SK-N-SH (cell line): ENCODE data around the gene MAP2. TPM values are rescaled to one million over a fixed set of nuclear protein-coding genes. Genes with fewer than 3 reads are reported as not detected.

Source experiments
- CTCF ChIA-PET: fragments of 300-600, 350-600 bp; formaldehyde crosslinking; extraction: SDS; loops from one replicate; lab custom pipeline; 2021; lab: Yijun Ruan, JAX
- POLR2A ChIA-PET: fragments of 350-600 bp; sonication (Branson Sonifier 250); formaldehyde crosslinking; extraction: SDS; loops from one replicate; lab custom pipeline; 2020; ENCODE audit warnings: antibody characterized with exemption, inconsistent platforms; lab: Yijun Ruan, JAX
- DNase-seq: peaks from one replicate; pipeline ENCODE4 v3.0.0; 2012
- H2AFZ ChIP-seq: fragments of 200-600 bp; sonication (generic); 2 replicates; pipeline ENCODE4 v1.8.1; 2016; ENCODE audit warnings: antibody characterized with exemption, mild to moderate bottlenecking, low read depth
- H3F3A ChIP-seq: fragments of 200-600 bp; sonication (generic); replicated peaks from 2 replicates; pipeline ENCODE3; 2016; ENCODE audit warnings: antibody characterized with exemption, mild to moderate bottlenecking; ENCODE audit not compliant: insufficient read depth
- H3K27ac ChIP-seq, 2 experiments: fragments of 200-500 bp in 1 of 2; fragments of 200-600 bp in 1 of 2; sonication (Bioruptor generic) in 1 of 2; sonication (generic), shearing (Covaris generic) in 1 of 2; 2 replicates each; pipeline versions ENCODE4 v1.5.1 to v1.6.1; 2014 to 2016; ENCODE audit warnings: low read depth in 2 of 2, inconsistent platforms in 1 of 2, low read length in 1 of 2, mild to moderate bottlenecking in 1 of 2, mixed read lengths in 1 of 2
- H3K27me3 ChIP-seq: fragments of 200-600 bp; sonication (generic), shearing (Covaris generic); 2 replicates; pipeline ENCODE4 v1.6.1; 2016; ENCODE audit warnings: mixed run types; ENCODE audit not compliant: insufficient read depth
- H3K36me3 ChIP-seq, 2 experiments: fragments of 200-500 bp in 1 of 2; fragments of 200-600 bp in 1 of 2; sonication (Bioruptor generic) in 1 of 2; sonication (generic) in 1 of 2; replicated peaks in 1 of 2; 2 replicates each; pipeline versions ENCODE3 to v1.5.1; 2014 to 2016; ENCODE audit warnings: low read length in 1 of 2, mild to moderate bottlenecking in 1 of 2; ENCODE audit not compliant: insufficient read depth in 2 of 2, control insufficient read depth in 1 of 2
- H3K4me1 ChIP-seq, 2 experiments: fragments of 200-500 bp in 1 of 2; fragments of 200-600 bp in 1 of 2; sonication (Bioruptor generic) in 1 of 2; sonication (generic), shearing (Covaris generic) in 1 of 2; 2 replicates each; pipeline versions ENCODE4 v1.5.1 to v1.6.1; 2014 to 2016; ENCODE audit warnings: low read depth in 1 of 2, low read length in 1 of 2, mixed run types in 1 of 2; ENCODE audit not compliant: insufficient read depth in 2 of 2, control insufficient read depth in 1 of 2
- H3K4me2 ChIP-seq: fragments of 200-600 bp; sonication (generic), shearing (Covaris generic); 2 replicates; pipeline ENCODE4 v1.6.1; 2017; ENCODE audit warnings: mixed run types
- H3K4me3 ChIP-seq, 2 experiments: fragments of 200-500 bp in 1 of 2; fragments of 200-600 bp in 1 of 2; sonication (Bioruptor generic) in 1 of 2; sonication (generic), shearing (Covaris generic) in 1 of 2; 2 replicates each; pipeline versions ENCODE4 v1.5.1 to v1.8.1; 2014 to 2016; ENCODE audit warnings: low read depth in 2 of 2, inconsistent platforms in 1 of 2, low read length in 1 of 2, mild to moderate bottlenecking in 1 of 2, mixed read lengths in 1 of 2, moderate library complexity in 1 of 2
- H3K79me2 ChIP-seq: fragments of 200-600 bp; sonication (generic); 2 replicates; pipeline ENCODE4 v1.8.1; 2017; ENCODE audit warnings: mild to moderate bottlenecking; ENCODE audit not compliant: insufficient read depth
- H3K9ac ChIP-seq: fragments of 200-600 bp; sonication (generic); 2 replicates; pipeline ENCODE4 v1.6.1; 2017; ENCODE audit warnings: mixed run types
- H3K9me2 ChIP-seq: fragments of 200-600 bp; sonication (generic); 2 replicates; pipeline ENCODE4 v1.6.1; 2017; ENCODE audit warnings: mixed run types
- H3K9me3 ChIP-seq: fragments of 200-600 bp; sonication (generic); 2 replicates; pipeline ENCODE4 v1.6.1; 2017; ENCODE audit warnings: mixed run types, mild to moderate bottlenecking, moderate library complexity
- H4K20me1 ChIP-seq: fragments of 200-600 bp; sonication (generic); 2 replicates; pipeline ENCODE4 v1.6.1; 2017; ENCODE audit warnings: mild to moderate bottlenecking, mixed run types; ENCODE audit not compliant: insufficient read depth
- CTCF ChIP-seq: fragments of 200-600 bp; sonication (generic); IDR thresholded peaks from 2 replicates; pipeline ENCODE4 v1.6.1; 2017; ENCODE audit warnings: antibody characterized with exemption, mild to moderate bottlenecking, moderate library complexity
- FOSL2 ChIP-seq: IDR thresholded peaks from 2 replicates; pipeline ENCODE4 v1.4.0; 2012; ENCODE audit warnings: low read depth, mild to moderate bottlenecking, moderate library complexity, borderline replicate concordance
- IRF3 ChIP-seq: fragments of 150-350 bp; IDR thresholded peaks from 2 replicates; pipeline ENCODE4 v1.6.1; 2016; ENCODE audit warnings: mild to moderate bottlenecking, low read depth, low read length
- NRF1 ChIP-seq: IDR thresholded peaks from 2 replicates; pipeline ENCODE4 v1.6.1; 2012; ENCODE audit warnings: low read depth, mild to moderate bottlenecking, low read length
- POLR2AphosphoS5 ChIP-seq: IDR thresholded peaks from 2 replicates; pipeline ENCODE4 v1.6.1; 2012; ENCODE audit warnings: low read depth, low read length
- RCOR1 ChIP-seq: fragments of 150-350 bp; IDR thresholded peaks from 2 replicates; pipeline ENCODE4 v1.6.1; 2017; ENCODE audit warnings: antibody characterized with exemption, low read length
- REST ChIP-seq: IDR thresholded peaks from 2 replicates; pipeline ENCODE4 v1.6.1; 2012; ENCODE audit warnings: mild to moderate bottlenecking, low read depth, low read length, moderate library complexity
- RFX5 ChIP-seq: IDR thresholded peaks from 2 replicates; pipeline ENCODE4 v1.6.1; 2012; ENCODE audit warnings: mild to moderate bottlenecking, improper control_type of control experiment, low read length
- TAF1 ChIP-seq: IDR thresholded peaks from 2 replicates; pipeline ENCODE4 v1.6.1; 2012; ENCODE audit warnings: low read depth, mild to moderate bottlenecking, low read length, moderate library complexity, borderline replicate concordance
- TCF12 ChIP-seq: IDR thresholded peaks from 2 replicates; pipeline ENCODE4 v1.4.0; 2012
- WGBS: methylation state at CpG from one replicate; pipeline ENCODE4 v1.1.6; 2017; ENCODE audit warnings: low lambda C conversion rate; 5-methylcytosine and 5-hydroxymethylcytosine counted together
- polyA plus RNA-seq, 3 experiments: library from polyadenylated mRNA; depleted of rRNA; stranded (reverse); fragments of >200 nt; gene quantifications; 2 replicates each; pipeline ENCODE4 v1.2.3, GENCODE V29; 2012

Gene MAP2
- polyA plus RNA-seq, 1 of the 3 experiments (the other 2 are of a cell fraction): 7.8 TPM

GRCh38 chr2:209696836-209697711 lies 273.2 kb downstream of the MAP2 start:
- H3K79me2 ChIP-seq: no peaks in the 10 kb centered on the region
- no peaks in the 10 kb centered on the region; a peak in 1 of 4 replicates for H3K4me1 ChIP-seq
- H4K20me1 ChIP-seq: no peaks in the 10 kb centered on the region
- no peak overlapping the region for H3K4me3 ChIP-seq
- 83% methylated on average over 8 of the region's 8 CpGs for WGBS
- no peaks in the 10 kb centered on the region for H3K27me3 ChIP-seq
- H3F3A ChIP-seq: no peaks in the 10 kb centered on the region
- CTCF ChIA-PET: interaction anchor here (1.6 kb wide), 1 partner anchor 75 kb away, joined by 4 read pairs; the partner anchor contains the start of gene UNC80
- DNase-seq: no peak
- H3K9ac ChIP-seq: no peak overlapping the region
- H3K36me3 ChIP-seq: peaks cover 0 to 9% of the 10 kb centered on the region in 2 experiments
- H3K9me3 ChIP-seq: no peaks in the 10 kb centered on the region
- H3K27ac ChIP-seq: no peak overlapping the region
- POLR2A ChIA-PET: no interaction called here
- TF ChIP-seq TCF12 (no peak), CTCF (no peak), IRF3 (no peak), NRF1 (no peak), REST (no peak), POLR2AphosphoS5 (no peak), RCOR1 (no peak), TAF1 (no peak), RFX5 (no peak), FOSL2 (no peak)
- TF ChIP-seq, all 33 proteins: peak for 0
- Histone ChIP-seq H3K9me2 (no peaks in the 10 kb centered on the region), H2AFZ (no peak overlapping the region), H3K4me2 (no peak overlapping the region)
